ENCODE measurements around the gene DLX1. TPM values are rescaled to one million over a fixed set of nuclear protein-coding genes. Genes with fewer than 3 reads are reported as not detected.
A peak's percentile ranks its signal among the peaks of the same experiment; 100 is the strongest.

Gene DLX1
- total RNA-seq, 1 donor from 2014 or later = not detected

DNA sequence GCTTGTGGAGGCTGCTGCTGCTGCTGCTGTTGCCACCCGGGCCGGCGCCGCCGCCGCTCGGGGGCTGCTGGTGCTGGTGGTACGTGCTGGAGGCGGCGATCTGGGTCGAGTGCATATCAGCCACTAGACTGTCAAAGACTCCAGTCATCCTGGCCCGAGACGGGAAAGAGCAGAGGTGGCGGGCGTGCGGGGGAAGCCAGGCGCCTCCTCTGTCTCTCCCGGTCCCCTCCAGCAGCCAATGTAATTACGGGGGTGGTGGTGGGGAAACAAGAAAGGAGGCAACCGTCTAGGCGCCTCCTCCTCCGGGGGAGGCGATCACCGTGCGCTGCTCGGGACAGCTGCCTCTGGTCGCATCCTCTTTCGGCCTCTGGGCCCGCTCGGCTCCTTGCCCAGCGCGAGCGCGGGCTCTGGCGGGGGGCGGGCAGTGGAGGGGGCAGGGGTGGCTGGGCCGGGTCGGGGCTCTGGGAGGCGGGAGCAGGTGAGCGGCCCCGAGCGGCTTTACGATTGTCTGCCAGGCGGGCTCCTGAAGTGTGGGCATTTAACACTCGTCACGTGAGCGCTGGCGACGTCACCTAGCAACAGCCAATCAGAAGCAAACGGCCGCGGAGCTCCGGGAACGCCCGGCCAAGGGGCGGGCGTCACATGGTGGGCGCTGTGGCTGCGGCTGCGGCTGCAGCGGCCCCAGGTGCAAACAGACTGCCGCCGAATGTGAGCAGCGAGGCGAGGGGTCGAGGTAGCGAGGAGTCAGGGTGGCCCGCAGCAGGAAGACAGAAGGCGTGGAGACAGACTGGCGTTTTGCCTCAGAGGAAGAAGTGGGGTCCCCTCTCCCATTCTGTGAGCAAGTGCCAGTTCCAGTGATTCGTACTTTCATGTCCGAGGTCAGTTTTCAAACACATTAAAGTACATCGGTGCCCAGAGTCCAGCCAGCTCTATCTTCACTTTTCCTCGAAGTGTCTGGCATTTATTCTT is 17.4 kb downstream of the DLX1 start, which contains the start of gene DLX2:
DLX2 (minus strand) TSS at position 510 of the 969 bp plus-strand sequence; CDS start at position 148, 362 bp downstream.
- FAIRE-seq = no peak
- TF ChIP-seq, protein P1, sequence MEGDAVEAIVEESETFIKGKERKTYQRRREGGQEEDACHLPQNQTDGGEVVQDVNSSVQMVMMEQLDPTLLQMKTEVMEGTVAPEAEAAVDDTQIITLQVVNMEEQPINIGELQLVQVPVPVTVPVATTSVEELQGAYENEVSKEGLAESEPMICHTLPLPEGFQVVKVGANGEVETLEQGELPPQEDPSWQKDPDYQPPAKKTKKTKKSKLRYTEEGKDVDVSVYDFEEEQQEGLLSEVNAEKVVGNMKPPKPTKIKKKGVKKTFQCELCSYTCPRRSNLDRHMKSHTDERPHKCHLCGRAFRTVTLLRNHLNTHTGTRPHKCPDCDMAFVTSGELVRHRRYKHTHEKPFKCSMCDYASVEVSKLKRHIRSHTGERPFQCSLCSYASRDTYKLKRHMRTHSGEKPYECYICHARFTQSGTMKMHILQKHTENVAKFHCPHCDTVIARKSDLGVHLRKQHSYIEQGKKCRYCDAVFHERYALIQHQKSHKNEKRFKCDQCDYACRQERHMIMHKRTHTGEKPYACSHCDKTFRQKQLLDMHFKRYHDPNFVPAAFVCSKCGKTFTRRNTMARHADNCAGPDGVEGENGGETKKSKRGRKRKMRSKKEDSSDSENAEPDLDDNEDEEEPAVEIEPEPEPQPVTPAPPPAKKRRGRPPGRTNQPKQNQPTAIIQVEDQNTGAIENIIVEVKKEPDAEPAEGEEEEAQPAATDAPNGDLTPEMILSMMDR (IDR thresholded peaks at IDR 0.05; ENCODE audit: insufficient read depth, low read length, severe bottlenecking) = no peak
- H3K36me3 ChIP-seq (ENCODE audit: control insufficient read depth, insufficient read depth, low read length) = no peaks in the 10 kb centered on the region
- H3K27me3 ChIP-seq (ENCODE audit: control insufficient read depth, insufficient read depth, low read length) = peaks cover 36% of the 10 kb centered on the region
- H3K4me3 ChIP-seq (ENCODE audit: low read depth, low read length) = peak within 1 kb of the TSS; percentile 55
- peak; percentile 70 for DNase-seq (ENCODE audit: low read depth)

DNA sequence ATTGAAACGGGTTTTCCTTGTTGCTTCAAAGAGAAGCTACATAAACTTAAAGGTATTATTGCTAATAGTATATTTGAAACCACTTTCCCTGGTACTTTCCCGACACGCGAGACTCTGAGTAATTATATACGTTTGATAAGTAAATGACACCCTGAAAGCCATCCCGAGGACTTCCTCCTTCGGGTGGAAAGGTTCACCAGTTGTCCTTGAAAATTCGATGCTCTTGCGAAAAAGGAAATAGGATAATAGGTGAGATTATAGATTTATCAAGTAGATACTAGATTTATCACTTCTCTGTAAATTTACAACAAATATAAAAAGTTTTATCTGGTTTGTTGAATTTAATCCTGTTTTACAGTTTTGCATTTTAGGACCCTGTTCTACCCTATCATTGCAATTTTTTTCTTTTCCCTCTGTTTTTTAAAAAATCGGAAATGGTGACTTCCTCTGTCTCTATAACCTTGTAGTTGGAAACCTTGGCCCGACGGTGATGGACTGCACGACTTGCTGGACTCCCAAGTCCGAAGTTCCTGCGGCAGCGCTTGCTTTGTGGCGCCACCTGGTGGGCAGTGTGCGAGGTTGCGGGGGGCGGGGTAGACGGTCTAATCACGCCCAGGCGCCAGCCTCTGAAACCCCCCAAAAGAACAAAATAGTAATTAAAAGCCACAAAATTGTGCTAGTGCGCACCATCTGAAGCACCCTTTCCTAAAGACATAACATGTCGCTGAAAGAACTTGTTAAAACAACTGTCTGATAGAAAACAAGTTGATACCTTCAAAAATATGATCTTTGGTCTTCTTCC is 18.4 kb downstream of the DLX1 start:
- no peak for FAIRE-seq
- H3K27me3 ChIP-seq (ENCODE audit: control insufficient read depth, insufficient read depth, low read length) = peaks cover 36% of the 10 kb centered on the region
- H3K4me3 ChIP-seq (ENCODE audit: low read depth, low read length) = no peak overlapping the region
- peak; percentile 68 for DNase-seq (ENCODE audit: low read depth)
- TF ChIP-seq, protein P1 (IDR thresholded peaks at IDR 0.05; ENCODE audit: insufficient read depth, low read length, severe bottlenecking) = peak; percentile 87
- no peaks in the 10 kb centered on the region for H3K36me3 ChIP-seq (ENCODE audit: control insufficient read depth, insufficient read depth, low read length)

DNA sequence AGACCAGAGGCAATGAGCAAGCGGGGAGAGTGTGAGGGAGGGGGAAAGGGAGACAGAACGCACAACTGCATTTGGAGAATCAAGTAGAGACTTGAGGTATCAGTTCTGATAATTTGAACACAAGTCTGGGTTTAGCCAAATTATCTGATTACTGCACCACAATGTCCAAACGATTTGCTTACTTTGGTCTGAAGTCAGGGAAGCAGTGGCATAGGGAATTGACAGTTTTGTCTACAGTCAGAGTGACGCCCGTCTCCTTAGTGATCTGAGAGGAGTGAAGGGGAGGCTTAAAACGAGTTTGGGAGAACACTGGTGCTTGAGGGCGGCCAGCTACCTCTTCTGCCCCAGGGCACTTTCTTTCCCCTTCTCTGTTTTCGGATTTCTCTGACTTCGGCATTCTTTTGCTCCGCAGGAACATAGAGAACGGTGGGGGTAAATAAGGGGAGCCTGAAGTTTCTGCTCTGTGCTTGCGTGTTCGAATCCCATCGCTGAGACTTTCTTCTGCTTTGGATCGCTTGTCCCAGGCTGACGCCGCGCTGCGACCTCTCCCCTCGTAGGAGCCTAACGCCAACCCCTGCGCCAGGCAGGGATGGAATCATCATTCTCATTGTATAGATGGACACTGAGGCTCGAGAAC is 20.3 kb downstream of the DLX1 start:
- TF ChIP-seq, protein P1 (IDR thresholded peaks at IDR 0.05; ENCODE audit: insufficient read depth, low read length, severe bottlenecking) = no peak
- Histone ChIP-seq H3K4me3 (ENCODE audit: low read depth, low read length) (peak overlapping the region; percentile 29), H3K27me3 (ENCODE audit: control insufficient read depth, insufficient read depth, low read length) (peaks cover 31% of the 10 kb centered on the region), H3K36me3 (ENCODE audit: control insufficient read depth, insufficient read depth, low read length) (no peaks in the 10 kb centered on the region)
- DNase-seq (ENCODE audit: low read depth) (no peak), FAIRE-seq (no peak)

DNA sequence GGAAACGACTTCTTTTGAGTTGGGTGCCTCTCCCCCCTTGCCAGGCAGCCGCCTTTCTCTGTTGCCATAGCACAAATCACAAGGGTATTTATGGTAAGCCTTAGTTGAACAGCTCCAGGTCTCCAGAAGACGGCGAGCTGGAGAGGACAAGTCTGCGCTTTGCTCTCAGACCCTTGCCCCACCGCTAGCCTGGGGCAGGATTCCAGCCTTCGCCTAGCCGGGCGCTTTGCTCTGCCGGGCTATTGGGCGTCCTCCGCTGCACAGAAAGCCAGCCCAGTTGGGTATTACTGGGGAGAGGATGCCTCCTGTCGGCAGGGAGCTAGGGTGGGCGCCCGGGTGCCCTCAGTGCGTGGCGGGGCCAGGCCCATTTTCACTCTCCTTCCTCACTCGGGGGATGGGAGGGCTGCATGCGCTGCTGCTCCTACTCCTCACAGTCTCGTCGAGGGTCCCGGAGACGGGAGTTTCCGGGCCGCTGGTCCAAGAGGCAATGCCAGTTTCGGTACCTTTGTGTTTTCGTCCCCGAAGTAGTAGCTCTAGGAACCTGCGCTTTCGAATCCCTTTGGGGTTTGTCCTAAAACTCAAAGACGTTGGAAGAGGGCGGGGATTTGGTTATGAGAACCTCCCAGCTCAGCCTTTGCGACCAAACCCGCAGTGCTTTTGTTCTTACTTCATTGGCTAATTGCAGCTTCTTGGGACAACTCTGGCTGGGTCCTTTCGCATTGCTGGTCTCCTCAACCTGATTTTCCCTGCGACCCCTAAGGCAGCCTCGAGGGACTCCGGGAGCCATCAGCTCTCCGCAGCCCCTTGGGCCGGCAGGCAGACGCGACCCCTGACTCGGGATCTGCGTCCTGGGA is 21.0 kb downstream of the DLX1 start:
- DNase-seq (ENCODE audit: low read depth) (no peak), FAIRE-seq (no peak)
- Histone ChIP-seq H3K27me3 (ENCODE audit: control insufficient read depth, insufficient read depth, low read length) (peaks cover 23% of the 10 kb centered on the region), H3K4me3 (ENCODE audit: low read depth, low read length) (peak overlapping the region; percentile 29), H3K36me3 (ENCODE audit: control insufficient read depth, insufficient read depth, low read length) (no peaks in the 10 kb centered on the region)
- TF ChIP-seq, protein P1 (IDR thresholded peaks at IDR 0.05; ENCODE audit: insufficient read depth, low read length, severe bottlenecking) = peak; percentile 59

All from bronchial epithelial cell (primary cell).